ENCODE measurements around the gene CLEC19A.

The CLEC19A gene

GRCh38 chr16:19354371-19354770, 68.8 kb downstream of the CLEC19A start:
- TF ChIP-seq TAF1 (IDR thresholded peaks at IDR 0.05; ENCODE audit: borderline replicate concordance, insufficient read depth, low read length) (no peak), FOXP2 (optimal IDR thresholded peaks at IDR 0.05; ENCODE audit: borderline replicate concordance, extremely low read depth, extremely low read length, insufficient read depth) (no peak), SIN3A (IDR thresholded peaks at IDR 0.05; ENCODE audit: borderline replicate concordance, insufficient read depth, low read length) (no peak), POLR2AphosphoS5 (IDR thresholded peaks at IDR 0.05; ENCODE audit: low read depth, low read length) (no peak)
- TF ChIP-seq, protein P1, sequence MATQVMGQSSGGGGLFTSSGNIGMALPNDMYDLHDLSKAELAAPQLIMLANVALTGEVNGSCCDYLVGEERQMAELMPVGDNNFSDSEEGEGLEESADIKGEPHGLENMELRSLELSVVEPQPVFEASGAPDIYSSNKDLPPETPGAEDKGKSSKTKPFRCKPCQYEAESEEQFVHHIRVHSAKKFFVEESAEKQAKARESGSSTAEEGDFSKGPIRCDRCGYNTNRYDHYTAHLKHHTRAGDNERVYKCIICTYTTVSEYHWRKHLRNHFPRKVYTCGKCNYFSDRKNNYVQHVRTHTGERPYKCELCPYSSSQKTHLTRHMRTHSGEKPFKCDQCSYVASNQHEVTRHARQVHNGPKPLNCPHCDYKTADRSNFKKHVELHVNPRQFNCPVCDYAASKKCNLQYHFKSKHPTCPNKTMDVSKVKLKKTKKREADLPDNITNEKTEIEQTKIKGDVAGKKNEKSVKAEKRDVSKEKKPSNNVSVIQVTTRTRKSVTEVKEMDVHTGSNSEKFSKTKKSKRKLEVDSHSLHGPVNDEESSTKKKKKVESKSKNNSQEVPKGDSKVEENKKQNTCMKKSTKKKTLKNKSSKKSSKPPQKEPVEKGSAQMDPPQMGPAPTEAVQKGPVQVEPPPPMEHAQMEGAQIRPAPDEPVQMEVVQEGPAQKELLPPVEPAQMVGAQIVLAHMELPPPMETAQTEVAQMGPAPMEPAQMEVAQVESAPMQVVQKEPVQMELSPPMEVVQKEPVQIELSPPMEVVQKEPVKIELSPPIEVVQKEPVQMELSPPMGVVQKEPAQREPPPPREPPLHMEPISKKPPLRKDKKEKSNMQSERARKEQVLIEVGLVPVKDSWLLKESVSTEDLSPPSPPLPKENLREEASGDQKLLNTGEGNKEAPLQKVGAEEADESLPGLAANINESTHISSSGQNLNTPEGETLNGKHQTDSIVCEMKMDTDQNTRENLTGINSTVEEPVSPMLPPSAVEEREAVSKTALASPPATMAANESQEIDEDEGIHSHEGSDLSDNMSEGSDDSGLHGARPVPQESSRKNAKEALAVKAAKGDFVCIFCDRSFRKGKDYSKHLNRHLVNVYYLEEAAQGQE (IDR thresholded peaks at IDR 0.05; ENCODE audit: insufficient read depth in 1 of 2, low read depth in 2 of 2, low read length in 2 of 2), result no peak

DNA sequence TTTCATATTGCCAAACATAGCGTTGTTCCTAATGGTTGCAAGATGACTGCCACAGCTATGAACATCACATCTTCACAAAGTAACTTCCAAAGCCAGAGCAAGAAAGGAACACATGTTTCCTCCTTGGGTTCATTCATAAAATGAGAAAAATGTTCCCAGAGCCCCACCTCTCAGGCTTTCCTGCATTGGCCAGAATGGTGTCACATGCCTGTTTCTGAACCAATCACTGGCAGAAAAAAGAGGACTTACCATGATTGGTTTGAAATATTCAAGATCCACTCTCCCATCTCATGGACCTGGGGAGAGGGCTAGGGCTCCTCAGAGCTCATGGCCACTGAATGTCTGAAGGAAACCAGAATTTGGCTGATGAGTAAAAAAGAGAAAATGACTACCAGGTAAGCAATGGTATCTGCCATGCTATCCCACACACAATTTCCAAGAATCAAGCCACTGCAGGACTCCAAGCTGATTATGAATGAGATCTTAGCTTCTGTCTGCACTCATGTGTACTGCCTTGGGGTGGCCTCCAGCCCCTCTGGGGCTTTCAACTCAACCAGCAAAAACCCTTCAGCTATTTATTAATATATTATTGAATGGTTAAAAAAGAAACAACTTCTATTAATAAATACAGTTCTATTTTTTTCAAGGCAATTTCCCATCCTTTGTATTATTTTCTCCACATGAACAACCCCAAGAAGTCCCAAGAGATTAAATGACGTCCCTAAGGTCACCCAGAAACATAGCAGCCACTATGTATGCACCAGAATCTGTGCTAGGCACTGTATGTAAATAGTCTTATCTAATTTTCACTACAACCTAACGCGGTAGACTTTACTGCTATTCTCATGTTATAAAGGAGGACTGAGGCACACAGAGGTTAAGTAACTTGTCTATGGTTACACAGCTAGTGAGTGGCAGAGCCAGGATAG, 70.8 kb downstream of the CLEC19A start:
- no peak for TF ChIP-seq FOXP2 (optimal IDR thresholded peaks at IDR 0.05; ENCODE audit: borderline replicate concordance, extremely low read depth, extremely low read length, insufficient read depth)

GRCh38 chr16:19359556-19359955, 74.0 kb downstream of the CLEC19A start:
- no peak for TF ChIP-seq SIN3A (IDR thresholded peaks at IDR 0.05; ENCODE audit: borderline replicate concordance, insufficient read depth, low read length)
- TF ChIP-seq POLR2AphosphoS5 (IDR thresholded peaks at IDR 0.05; ENCODE audit: low read depth, low read length), result no peak
- TF ChIP-seq, protein P1 (IDR thresholded peaks at IDR 0.05; ENCODE audit: insufficient read depth in 1 of 2, low read depth in 2 of 2, low read length in 2 of 2), result no peak
- no peak for TF ChIP-seq TAF1 (IDR thresholded peaks at IDR 0.05; ENCODE audit: borderline replicate concordance, insufficient read depth, low read length)
- TF ChIP-seq FOXP2 (optimal IDR thresholded peaks at IDR 0.05; ENCODE audit: borderline replicate concordance, extremely low read depth, extremely low read length, insufficient read depth), result no peak
